ENCODE results near the gene SNX8.

Gene SNX8

GRCh38 chr7:2264158-2264557, 50.1 kb downstream of the SNX8 start:
- DNase-seq (ENCODE audit: low read depth in 2 of 2) = no peak

GRCh38 chr7:2263176-2263575, 51.1 kb downstream of the SNX8 start:
- DNase-seq (ENCODE audit: low read depth in 2 of 2) = no peak

- DNase-seq (ENCODE audit: low read depth in 2 of 2) = no peak
These were observed 52.6 kb downstream of the SNX8 start for GRCh38 chr7:2261611-2262010.

- no peak for DNase-seq (ENCODE audit: low read depth in 2 of 2)
These were observed 53.4 kb downstream of the SNX8 start for GRCh38 chr7:2260820-2261219.

GRCh38 chr7:2259480-2259879, 54.8 kb downstream of the SNX8 start:
- DNase-seq (ENCODE audit: low read depth in 2 of 2) = no peak

- no peak for DNase-seq (ENCODE audit: low read depth in 2 of 2)
These were observed 55.4 kb downstream of the SNX8 start for GRCh38 chr7:2258661-2259365.

GRCh38 chr7:2257651-2258050, 56.6 kb downstream of the SNX8 start:
- DNase-seq (ENCODE audit: low read depth in 2 of 2) = no peak

- DNase-seq (ENCODE audit: low read depth in 2 of 2) = no peak
These were observed 57.1 kb downstream of the SNX8 start for GRCh38 chr7:2257046-2257551.

- DNase-seq (ENCODE audit: low read depth in 2 of 2) = no peak
These were observed 57.8 kb downstream of the SNX8 start for GRCh38 chr7:2256306-2257045.

GRCh38 chr7:2255145-2256139, 58.8 kb downstream of the SNX8 start:
- DNase-seq (ENCODE audit: low read depth in 2 of 2) = no peak

GRCh38 chr7:2254429-2255144, 59.7 kb downstream of the SNX8 start:
- DNase-seq (ENCODE audit: low read depth in 2 of 2) = no peak

- DNase-seq (ENCODE audit: low read depth in 2 of 2) = no peak
These were observed 60.6 kb downstream of the SNX8 start for GRCh38 chr7:2253525-2254244.

GRCh38 chr7:2253021-2253420, 61.2 kb downstream of the SNX8 start:
- no peak for DNase-seq (ENCODE audit: low read depth in 2 of 2)

- no peak for DNase-seq (ENCODE audit: low read depth in 2 of 2)
These were observed 62.1 kb downstream of the SNX8 start for GRCh38 chr7:2251841-2252771.

GRCh38 chr7:2251381-2251780, 62.9 kb downstream of the SNX8 start:
- DNase-seq (ENCODE audit: low read depth in 2 of 2) = no peak

- no peak for DNase-seq (ENCODE audit: low read depth in 2 of 2)
These were observed 64.4 kb downstream of the SNX8 start for GRCh38 chr7:2249744-2250323.

GRCh38 chr7:2248984-2249694, 65.1 kb downstream of the SNX8 start:
- no peak for DNase-seq (ENCODE audit: low read depth in 2 of 2)

Data from stimulated activated CD4-positive, alpha-beta T cell treated with anti-CD3 and anti-CD28 coated beads, Interleukin-1b, Interleukin-23, amount 100 ng/mL, for 1 hour (primary cell).